Ovary (tissue), 9 donors: Measurements from ENCODE around the gene ZNRF1. TPM values are rescaled to one million over a fixed set of nuclear protein-coding genes. Genes with fewer than 3 reads are reported as not detected.

Source experiments
- DNase-seq, 5 donors: peaks; one replicate each; pipeline ENCODE4 v3.0.0-alpha.2; 2019 to 2020
- H3K27ac ChIP-seq, 2 donors: fragments of 200-600 bp; one replicate each; pipeline versions ENCODE4 v1.5.1 to v1.8.0; 2019 to 2022
- H3K27me3 ChIP-seq: fragments of 200-600 bp; one replicate; pipeline ENCODE4 v1.8.0; 2022
- H3K36me3 ChIP-seq: fragments of 200-600 bp; sonication (generic); one replicate; pipeline ENCODE4 v1.5.1; 2019
- H3K4me1 ChIP-seq: one replicate; pipeline ENCODE4 v1.8.1; 2013; ENCODE audit warnings: mild to moderate bottlenecking, moderate library complexity; ENCODE audit not compliant: insufficient read depth
- H3K4me3 ChIP-seq: fragments of 200-600 bp; sonication (generic); one replicate; pipeline ENCODE4 v1.5.1; 2017
- H3K9me3 ChIP-seq, 2 donors: fragments of 200-600 bp in 1 of 2; sonication (generic) in 1 of 2; one replicate each; pipeline versions ENCODE4 v1.5.1 to v1.8.1; 2013 to 2019; ENCODE audit warnings: mild to moderate bottlenecking in 1 of 2, moderate library complexity in 1 of 2
- CTCF ChIP-seq, 3 donors: fragments of 450-650 bp in 2 of 3; fragments of 200-600 bp in 1 of 3; IDR thresholded peaks; one replicate each; pipeline versions ENCODE4 v1.5.1 to v1.8.0; 2016 to 2022; ENCODE audit warnings: antibody characterized with exemption in 3 of 3, mild to moderate bottlenecking in 1 of 3
- EP300 ChIP-seq: sonication (generic); formaldehyde crosslinking; IDR thresholded peaks from one replicate; pipeline ENCODE4 v1.6.1; 2017; ENCODE audit warnings: antibody characterized with exemption
- POLR2A ChIP-seq: fragments of 450-650 bp; IDR thresholded peaks from one replicate; pipeline ENCODE4 v1.6.1; 2017; ENCODE audit warnings: antibody characterized with exemption, mild to moderate bottlenecking, moderate library complexity
- WGBS, 3 donors: extraction: QIAGEN DNeasy Blood & Tissue Kit in 1 of 3; methylation state at CpG; one replicate each; pipeline versions ENCODE4 v1.1.5 to v1.1.7; 2013 to 2017; 5-methylcytosine and 5-hydroxymethylcytosine counted together
- intact Hi-C, 4 donors: fragments of 100-400 bp; cut with DNase I; formaldehyde crosslinking; loops; one replicate each; pipeline versions ENCODE4 v1.11.0 to v1.15.1; 2022 to 2023
- polyA plus RNA-seq, 2 donors: library from polyadenylated mRNA; stranded (reverse); fragments of 200-250 nt in 1 of 2; fragments of 350-450 nt in 1 of 2; fragmentation: Illumina TruSeq in 1 of 2; extraction: RNeasy Lipid Tissue Mini Kit (QIAGEN cat#74804) in 1 of 2; gene quantifications; one replicate each; pipeline ENCODE4 v1.2.3, GENCODE V29; 2013 to 2014
- total RNA-seq, 7 donors: library from RNA; depleted of rRNA in 2 of 7; stranded (reverse); fragments of >200 nt in 2 of 7; fragmentation: NEBNext Ultra II Directional in 3 of 7; extraction: Animal tissue kit (Norgen Biotek cat#: 25700) in 3 of 7; gene quantifications; one replicate each; pipeline versions ENCODE4 v1.1.0 to v1.2.4, GENCODE V29; 2016 to 2023
- donor health status: DM: no; HTN: no; CAD: no; lungs with moderate emphysema.
- donor health status: DM: no; HTN: no; CAD: no.
- donor health status: Bipolar disorder and iron deficiency.
- donor health status: DM: yes; HTN: yes; CAD: no.
- donor health status: DM: no; HTN: no; CAD: no.
- donor health status: DM: yes; HTN: yes; CAD: no.

The ZNRF1 gene
- total and polyA plus RNA-seq, 9 donors, result 10.8 to 27.9 (median 24.3) TPM

GRCh38 chr16:74991268-74991592, 7.6 kb upstream of the ZNRF1 start:
- Histone ChIP-seq H3K27me3 (no peaks in the 10 kb centered on the region), H3K36me3 (no peaks in the 10 kb centered on the region), H3K27ac (peak overlapping the region in 1 of 2 donors; percentile 72), H3K9me3 (no peaks in the 10 kb centered on the region), H3K4me1 (peaks cover 3% of the 10 kb centered on the region), H3K4me3 (no peak overlapping the region)
- no peak for DNase-seq
- TF ChIP-seq CTCF (IDR thresholded peaks at IDR 0.05) (no peak), EP300 (no peak), POLR2A (no peak)
- intact Hi-C loops, result no loop called here
- 72 to 86% (median 78%) methylated on average over 5 of the region's 5 CpGs for WGBS, 3 donors

- Histone ChIP-seq H3K27ac (peak overlapping the region; percentile 44 to 72), H3K4me1 (peaks cover 3% of the 10 kb centered on the region), H3K4me3 (no peak overlapping the region), H3K36me3 (no peaks in the 10 kb centered on the region), H3K9me3 (no peaks in the 10 kb centered on the region), H3K27me3 (no peaks in the 10 kb centered on the region)
- WGBS, 3 donors, result 10 to 22% (median 20%) methylated on average over 13 of the region's 13 CpGs
- TF ChIP-seq CTCF (IDR thresholded peaks at IDR 0.05) (no peak), EP300 (no peak), POLR2A (no peak)
- intact Hi-C loops, result no loop called here
- DNase-seq, result no peak
Measured at GRCh38 chr16:74991593-74992403, 7.0 kb upstream of the ZNRF1 start.

- H3K9me3 ChIP-seq, result no peaks in the 10 kb centered on the region
- H3K4me3 ChIP-seq, result no peak overlapping the region
- H3K27ac ChIP-seq, result no peak overlapping the region
- H3K36me3 ChIP-seq, result no peaks in the 10 kb centered on the region
- TF ChIP-seq EP300 (no peak), POLR2A (no peak), CTCF (IDR thresholded peaks at IDR 0.05) (no peak)
- whole genome bisulfite sequencing, 3 donors, result 91 to 96% (median 93%) methylated on average over 1 of the region's 1 CpG
- DNase-seq, result no peak
- no peaks in the 10 kb centered on the region for H3K27me3 ChIP-seq
- intact Hi-C loops, result loop anchor here in 1 of 4 donors (5.0 kb wide), 1 partner anchor 116 kb away; no protein-coding TSS in a partner anchor
- peaks cover 3% of the 10 kb centered on the region for H3K4me1 ChIP-seq
Measured at GRCh38 chr16:74995986-74996385, 2.8 kb upstream of the ZNRF1 start.

- intact Hi-C loops, result loop anchor here in 1 of 4 donors (5.0 kb wide), 1 partner anchor 115 kb away; no protein-coding TSS in a partner anchor
- H3K36me3 ChIP-seq, result no peaks in the 10 kb centered on the region
- peaks cover 3% of the 10 kb centered on the region for H3K4me1 ChIP-seq
- TF ChIP-seq POLR2A, result no peak
- TF ChIP-seq EP300, result no peak
- no peak for TF ChIP-seq CTCF (IDR thresholded peaks at IDR 0.05)
- H3K9me3 ChIP-seq, result no peaks in the 10 kb centered on the region
- 89 to 94% (median 90%) methylated on average over 8 of the region's 8 CpGs for WGBS, 3 donors
- no peak for DNase-seq
- no peaks in the 10 kb centered on the region for H3K27me3 ChIP-seq
- H3K4me3 ChIP-seq, result no peak overlapping the region
- H3K27ac ChIP-seq, result no peak overlapping the region
Measured at GRCh38 chr16:74997042-74997491, 1.8 kb upstream of the ZNRF1 start.
